Measurements from ENCODE around the gene DCTD. TPM values are rescaled to one million over a fixed set of nuclear protein-coding genes. Genes with fewer than 3 reads are reported as not detected.
A peak's percentile ranks its signal among the peaks of the same experiment; 100 is the strongest.

DCTD gene
- total and polyA plus RNA-seq, 2 donors (not counting 1 experiment from before 2014, with no cell fraction given) = 88.8 to 182 TPM

DNA sequence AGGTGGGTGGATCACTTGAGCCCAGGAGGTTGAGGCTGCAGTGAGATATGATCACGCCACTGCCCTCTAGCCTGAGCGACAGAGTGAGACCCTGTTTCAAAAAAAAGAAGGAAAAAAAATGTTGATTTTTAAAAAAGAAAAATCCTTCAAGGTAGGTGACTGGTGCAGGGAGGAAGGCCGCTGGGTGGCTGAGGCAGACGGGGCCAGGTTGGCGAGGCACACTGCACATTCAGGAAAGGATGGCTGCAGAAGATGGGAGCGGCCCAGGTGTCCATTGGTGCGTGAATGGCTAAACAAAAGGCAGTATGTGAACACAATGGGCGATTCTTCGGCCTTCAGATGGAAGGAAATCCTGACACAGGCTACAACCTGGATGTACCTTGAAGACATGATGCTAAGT is 30.4 kb downstream of the DCTD start:
- no peak overlapping the region for H3K9ac ChIP-seq (ENCODE audit: insufficient read depth, low read length)
- no peak overlapping the region for H3K4me2 ChIP-seq (ENCODE audit: extremely low read depth, insufficient read depth, low read length)
- no peak for DNase-seq (ENCODE audit: low read depth in 2 of 2)
- H4K20me1 ChIP-seq (ENCODE audit: control insufficient read depth, extremely low read depth, insufficient read depth, low read length) = no peaks in the 10 kb centered on the region
- H3K36me3 ChIP-seq (ENCODE audit: control insufficient read depth, insufficient read depth, low read length) = peaks cover 10% of the 10 kb centered on the region
- TF ChIP-seq EZH2 (IDR thresholded peaks at IDR 0.05; ENCODE audit: low read length, missing control alignments) = no peak
- H3K4me3 ChIP-seq (replicated peaks in 1 of 4; ENCODE audit: control extremely low read depth in 1 of 4, insufficient read depth in 1 of 4, low read depth in 3 of 4, low read length in 4 of 4) = no peak overlapping the region
- H2AFZ ChIP-seq (ENCODE audit: low read length) = no peak overlapping the region
- H3K4me1 ChIP-seq (ENCODE audit: control insufficient read depth, extremely low read depth, insufficient read depth, low read length) = no peaks in the 10 kb centered on the region
- no peaks in the 10 kb centered on the region for H3K79me2 ChIP-seq (ENCODE audit: control insufficient read depth, insufficient read depth, low read length)
- no peak overlapping the region for H3K27ac ChIP-seq (ENCODE audit: insufficient read depth, low read length)
- no peaks in the 10 kb centered on the region for H3K27me3 ChIP-seq (ENCODE audit: control insufficient read depth, insufficient read depth, low read length)
- no peaks in the 10 kb centered on the region for H3K9me3 ChIP-seq (ENCODE audit: control insufficient read depth, insufficient read depth, low read depth, low read length)

DNA sequence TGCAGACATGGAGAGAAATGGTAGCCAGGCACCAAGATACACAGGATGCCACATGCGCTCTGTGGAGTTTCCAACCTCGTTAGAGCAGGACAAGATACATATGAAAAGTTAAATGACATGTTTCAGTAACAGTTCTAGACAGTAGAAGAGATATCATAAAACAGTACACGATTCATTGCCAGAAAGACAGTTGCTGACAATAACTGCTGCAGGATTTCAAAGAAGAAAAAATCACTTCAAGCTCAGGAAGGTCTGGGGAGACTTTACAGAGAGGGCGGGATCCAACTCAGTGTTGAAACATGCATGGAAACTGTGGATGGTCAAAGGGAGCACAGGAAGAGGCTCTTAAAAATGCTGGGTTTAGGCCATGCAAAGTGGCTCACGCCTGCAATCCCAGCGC is 31.0 kb downstream of the DCTD start:
- no peaks in the 10 kb centered on the region for H3K79me2 ChIP-seq (ENCODE audit: control insufficient read depth, insufficient read depth, low read length)
- H3K4me3 ChIP-seq (replicated peaks in 1 of 4; ENCODE audit: control extremely low read depth in 1 of 4, insufficient read depth in 1 of 4, low read depth in 3 of 4, low read length in 4 of 4) = no peak overlapping the region
- no peaks in the 10 kb centered on the region for H3K4me1 ChIP-seq (ENCODE audit: control insufficient read depth, extremely low read depth, insufficient read depth, low read length)
- peaks cover 10% of the 10 kb centered on the region for H3K36me3 ChIP-seq (ENCODE audit: control insufficient read depth, insufficient read depth, low read length)
- TF ChIP-seq EZH2 (IDR thresholded peaks at IDR 0.05; ENCODE audit: low read length, missing control alignments) = no peak
- TF ChIP-seq, protein P1, sequence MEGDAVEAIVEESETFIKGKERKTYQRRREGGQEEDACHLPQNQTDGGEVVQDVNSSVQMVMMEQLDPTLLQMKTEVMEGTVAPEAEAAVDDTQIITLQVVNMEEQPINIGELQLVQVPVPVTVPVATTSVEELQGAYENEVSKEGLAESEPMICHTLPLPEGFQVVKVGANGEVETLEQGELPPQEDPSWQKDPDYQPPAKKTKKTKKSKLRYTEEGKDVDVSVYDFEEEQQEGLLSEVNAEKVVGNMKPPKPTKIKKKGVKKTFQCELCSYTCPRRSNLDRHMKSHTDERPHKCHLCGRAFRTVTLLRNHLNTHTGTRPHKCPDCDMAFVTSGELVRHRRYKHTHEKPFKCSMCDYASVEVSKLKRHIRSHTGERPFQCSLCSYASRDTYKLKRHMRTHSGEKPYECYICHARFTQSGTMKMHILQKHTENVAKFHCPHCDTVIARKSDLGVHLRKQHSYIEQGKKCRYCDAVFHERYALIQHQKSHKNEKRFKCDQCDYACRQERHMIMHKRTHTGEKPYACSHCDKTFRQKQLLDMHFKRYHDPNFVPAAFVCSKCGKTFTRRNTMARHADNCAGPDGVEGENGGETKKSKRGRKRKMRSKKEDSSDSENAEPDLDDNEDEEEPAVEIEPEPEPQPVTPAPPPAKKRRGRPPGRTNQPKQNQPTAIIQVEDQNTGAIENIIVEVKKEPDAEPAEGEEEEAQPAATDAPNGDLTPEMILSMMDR (conservative IDR thresholded peaks at IDR 0.05 in 1 of 2, IDR thresholded peaks at IDR 0.05 in 1 of 2; ENCODE audit: low read depth in 1 of 2, low read length in 2 of 2) = no peak
- no peak overlapping the region for H3K27ac ChIP-seq (ENCODE audit: insufficient read depth, low read length)
- H3K9me3 ChIP-seq (ENCODE audit: control insufficient read depth, insufficient read depth, low read depth, low read length) = no peaks in the 10 kb centered on the region
- no peak overlapping the region for H3K9ac ChIP-seq (ENCODE audit: insufficient read depth, low read length)
- no peak overlapping the region for H3K4me2 ChIP-seq (ENCODE audit: extremely low read depth, insufficient read depth, low read length)
- no peak overlapping the region for H2AFZ ChIP-seq (ENCODE audit: low read length)
- DNase-seq (ENCODE audit: low read depth in 2 of 2) = no peak
- H4K20me1 ChIP-seq (ENCODE audit: control insufficient read depth, extremely low read depth, insufficient read depth, low read length) = no peaks in the 10 kb centered on the region
- no peaks in the 10 kb centered on the region for H3K27me3 ChIP-seq (ENCODE audit: control insufficient read depth, insufficient read depth, low read length)

DNA sequence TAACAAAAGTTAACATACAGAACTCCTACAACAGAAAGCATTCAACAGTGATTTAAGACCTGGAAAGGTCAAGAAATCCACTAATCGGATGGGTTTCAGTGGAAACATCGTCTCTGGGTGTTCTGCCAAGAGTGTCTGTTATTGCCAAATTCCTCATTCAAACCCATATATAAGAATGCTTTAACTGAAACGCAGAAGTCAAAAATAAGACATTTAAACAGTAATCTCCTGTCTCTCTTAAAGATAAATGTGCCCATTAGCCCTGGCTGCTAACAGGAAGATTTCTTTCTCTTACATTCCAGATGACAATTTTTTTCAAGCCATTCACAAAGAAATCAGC is 31.5 kb downstream of the DCTD start:
- H3K4me2 ChIP-seq (ENCODE audit: extremely low read depth, insufficient read depth, low read length) = no peak overlapping the region
- peak; percentile 49 to 67 for DNase-seq (ENCODE audit: low read depth in 2 of 2)
- H3K36me3 ChIP-seq (ENCODE audit: control insufficient read depth, insufficient read depth, low read length) = peaks cover 10% of the 10 kb centered on the region
- H3K9ac ChIP-seq (ENCODE audit: insufficient read depth, low read length) = no peak overlapping the region
- no peak overlapping the region for H3K4me3 ChIP-seq (replicated peaks in 1 of 4; ENCODE audit: control extremely low read depth in 1 of 4, insufficient read depth in 1 of 4, low read depth in 3 of 4, low read length in 4 of 4)
- no peaks in the 10 kb centered on the region for H3K9me3 ChIP-seq (ENCODE audit: control insufficient read depth, insufficient read depth, low read depth, low read length)
- no peaks in the 10 kb centered on the region for H3K4me1 ChIP-seq (ENCODE audit: control insufficient read depth, extremely low read depth, insufficient read depth, low read length)
- H3K27me3 ChIP-seq (ENCODE audit: control insufficient read depth, insufficient read depth, low read length) = no peaks in the 10 kb centered on the region
- no peaks in the 10 kb centered on the region for H4K20me1 ChIP-seq (ENCODE audit: control insufficient read depth, extremely low read depth, insufficient read depth, low read length)
- H2AFZ ChIP-seq (ENCODE audit: low read length) = no peak overlapping the region
- no peak overlapping the region for H3K27ac ChIP-seq (ENCODE audit: insufficient read depth, low read length)
- TF ChIP-seq, protein P1 (conservative IDR thresholded peaks at IDR 0.05 in 1 of 2, IDR thresholded peaks at IDR 0.05 in 1 of 2; ENCODE audit: low read depth in 1 of 2, low read length in 2 of 2) = no peak
- TF ChIP-seq EZH2 (IDR thresholded peaks at IDR 0.05; ENCODE audit: low read length, missing control alignments) = no peak
- no peaks in the 10 kb centered on the region for H3K79me2 ChIP-seq (ENCODE audit: control insufficient read depth, insufficient read depth, low read length)

All from fibroblast of lung (primary cell).